ENCODE data around the gene KDM2B. TPM values are rescaled to one million over a fixed set of nuclear protein-coding genes. Genes with fewer than 3 reads are reported as not detected.

KDM2B gene
- total and polyA plus RNA-seq, 2 experiments from 2014 or later, result 59.4 to 161 TPM

DNA sequence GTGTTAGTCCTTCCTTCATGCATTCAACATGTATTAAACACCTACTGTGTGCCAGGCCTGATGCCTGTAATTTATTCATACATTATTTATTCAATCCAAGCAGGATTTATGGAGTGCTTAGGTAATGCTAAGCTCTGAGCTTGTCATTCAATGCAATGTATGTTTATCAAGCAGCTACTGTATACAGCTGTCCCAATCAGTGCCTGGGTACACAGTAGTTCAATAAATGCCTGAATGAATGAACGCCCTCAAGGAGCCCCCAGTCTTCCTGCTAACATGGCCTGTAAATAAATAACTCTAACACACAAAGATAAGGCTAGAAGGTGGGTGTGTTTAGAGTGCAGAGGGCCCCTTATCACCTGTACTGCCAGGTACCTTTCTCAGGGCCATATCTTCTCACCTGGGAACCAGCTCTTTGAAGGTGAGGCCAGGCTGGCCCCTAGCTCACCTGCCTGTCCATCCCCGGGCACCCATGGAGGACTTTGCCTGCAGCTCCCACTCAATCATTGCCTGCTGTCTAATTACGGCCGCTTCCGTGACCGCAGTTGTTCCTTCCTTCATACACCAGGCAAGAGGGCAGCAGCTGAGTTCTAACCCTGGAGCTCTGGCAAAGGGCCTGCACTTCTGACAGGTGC is 20.0 kb upstream of the KDM2B start (continued):
- TF ChIP-seq REST (IDR thresholded peaks at IDR 0.05; ENCODE audit: unreplicated experiment), result no peak
- TF ChIP-seq CREB1 (CRISPR knock-in tag; IDR thresholded peaks at IDR 0.05; ENCODE audit: low read depth), result no peak
- no peak for TF ChIP-seq STAT1 (IDR thresholded peaks at IDR 0.05; ENCODE audit: unreplicated experiment)
- TF ChIP-seq NANOG (IDR thresholded peaks at IDR 0.05; ENCODE audit: borderline replicate concordance), result no peak
- no peak for TF ChIP-seq EZH2 (IDR thresholded peaks at IDR 0.05; ENCODE audit: low read depth, unreplicated experiment)
- TF ChIP-seq POLR2AphosphoS5 (IDR thresholded peaks at IDR 0.05; ENCODE audit: low read depth), result no peak; the same call in 1 of the 2 replicates
- no peak for TF ChIP-seq ZNF114 (CRISPR knock-in tag; IDR thresholded peaks at IDR 0.05)
- TF ChIP-seq ZNF331 (CRISPR knock-in tag; IDR thresholded peaks at IDR 0.05; ENCODE audit: low read depth), result no peak
- no peak for TF ChIP-seq JUNB (IDR thresholded peaks at IDR 0.05; ENCODE audit: unreplicated experiment)
- TF ChIP-seq EZH2phosphoT487 (IDR thresholded peaks at IDR 0.05; ENCODE audit: unreplicated experiment), result no peak

DNA sequence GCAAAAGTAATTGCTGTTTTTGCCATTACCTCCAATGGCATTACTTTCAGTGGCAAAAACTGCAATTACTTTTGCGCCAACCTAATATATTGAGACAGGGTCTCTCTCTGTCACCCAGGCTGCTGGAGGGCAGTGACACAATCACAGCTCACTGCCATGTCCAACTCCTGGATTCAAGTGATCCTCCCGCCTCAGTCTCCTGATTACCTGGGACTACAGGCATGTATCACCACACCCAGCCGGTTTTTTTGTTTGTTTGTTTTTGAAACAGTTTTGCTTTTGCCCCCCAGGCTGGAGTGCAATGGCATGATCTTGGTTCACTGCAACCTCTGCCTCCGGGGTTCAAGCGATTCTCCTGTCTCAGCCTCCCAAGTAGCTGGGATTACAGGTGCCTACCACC is 15.7 kb upstream of the KDM2B start:
- DNase-seq (ENCODE audit: low spot score), result no peak
- H3K4me1 ChIP-seq (ENCODE audit: insufficient read depth), result no peaks in the 10 kb centered on the region
- H3K27me3 ChIP-seq (ENCODE audit: insufficient read depth), result no peaks in the 10 kb centered on the region
- no peak for ATAC-seq
- H3F3A ChIP-seq (replicated peaks; ENCODE audit: low read depth), result peaks cover 4% of the 10 kb centered on the region; the same call in 1 of the 2 replicates
- no peaks in the 10 kb centered on the region for H3K9me2 ChIP-seq (ENCODE audit: insufficient read depth)
- H3K4me2 ChIP-seq, result no peak overlapping the region
- H3K27ac ChIP-seq (ENCODE audit: low read depth), result no peak overlapping the region
- Mint-ChIP-seq H3K27ac (no peak overlapping the region), H3K4me1 (peaks cover 11% of the 10 kb centered on the region), H3K36me3 (ENCODE audit: low read depth) (peaks cover 38% of the 10 kb centered on the region), H3K9me3 (no peaks in the 10 kb centered on the region), H3K27me3 (ENCODE audit: insufficient read depth, low read depth, poor library complexity) (peaks cover 3% of the 10 kb centered on the region), H3K4me3 (no peak overlapping the region)
- no peaks in the 10 kb centered on the region for H3K79me2 ChIP-seq (replicated peaks; ENCODE audit: insufficient read depth)
- no peaks in the 10 kb centered on the region for H4K20me1 ChIP-seq (replicated peaks; ENCODE audit: insufficient read depth)
- H3K36me3 ChIP-seq (ENCODE audit: insufficient read depth), result peaks cover 13% of the 10 kb centered on the region; the same call in 1 of the 2 replicates
- no peak overlapping the region for H2AFZ ChIP-seq
- H3K4me3 ChIP-seq, result no peak overlapping the region
- TF ChIP-seq NANOG (IDR thresholded peaks at IDR 0.05; ENCODE audit: borderline replicate concordance) (no peak), ZNF331 (CRISPR knock-in tag; IDR thresholded peaks at IDR 0.05; ENCODE audit: low read depth) (no peak), EZH2phosphoT487 (IDR thresholded peaks at IDR 0.05; ENCODE audit: unreplicated experiment) (no peak), REST (IDR thresholded peaks at IDR 0.05; ENCODE audit: unreplicated experiment) (no peak), STAT1 (IDR thresholded peaks at IDR 0.05; ENCODE audit: unreplicated experiment) (no peak), POLR2AphosphoS5 (IDR thresholded peaks at IDR 0.05; ENCODE audit: low read depth) (no peak), JUNB (IDR thresholded peaks at IDR 0.05; ENCODE audit: unreplicated experiment) (no peak), EZH2 (IDR thresholded peaks at IDR 0.05; ENCODE audit: low read depth, unreplicated experiment) (no peak)
- TF ChIP-seq, protein P1, sequence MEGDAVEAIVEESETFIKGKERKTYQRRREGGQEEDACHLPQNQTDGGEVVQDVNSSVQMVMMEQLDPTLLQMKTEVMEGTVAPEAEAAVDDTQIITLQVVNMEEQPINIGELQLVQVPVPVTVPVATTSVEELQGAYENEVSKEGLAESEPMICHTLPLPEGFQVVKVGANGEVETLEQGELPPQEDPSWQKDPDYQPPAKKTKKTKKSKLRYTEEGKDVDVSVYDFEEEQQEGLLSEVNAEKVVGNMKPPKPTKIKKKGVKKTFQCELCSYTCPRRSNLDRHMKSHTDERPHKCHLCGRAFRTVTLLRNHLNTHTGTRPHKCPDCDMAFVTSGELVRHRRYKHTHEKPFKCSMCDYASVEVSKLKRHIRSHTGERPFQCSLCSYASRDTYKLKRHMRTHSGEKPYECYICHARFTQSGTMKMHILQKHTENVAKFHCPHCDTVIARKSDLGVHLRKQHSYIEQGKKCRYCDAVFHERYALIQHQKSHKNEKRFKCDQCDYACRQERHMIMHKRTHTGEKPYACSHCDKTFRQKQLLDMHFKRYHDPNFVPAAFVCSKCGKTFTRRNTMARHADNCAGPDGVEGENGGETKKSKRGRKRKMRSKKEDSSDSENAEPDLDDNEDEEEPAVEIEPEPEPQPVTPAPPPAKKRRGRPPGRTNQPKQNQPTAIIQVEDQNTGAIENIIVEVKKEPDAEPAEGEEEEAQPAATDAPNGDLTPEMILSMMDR (conservative IDR thresholded peaks at IDR 0.05; ENCODE audit: low read depth in 2 of 2), result no peak

Data from GM23338 (cell line).